IMR-90 (cell line): Measurements from ENCODE around the gene EPN1. TPM values are rescaled to one million over a fixed set of nuclear protein-coding genes. Genes with fewer than 3 reads are reported as not detected.

Experiments used
- ELK1 ChIP-seq: fragments of 150-350 bp; IDR thresholded peaks from 2 replicates; pipeline ENCODE4 v1.6.1; 2016; ENCODE audit warnings: low read depth, mild to moderate bottlenecking, low read length, moderate library complexity, borderline replicate concordance
- SMC3 ChIP-seq: fragments of 150-350 bp; IDR thresholded peaks from 2 replicates; pipeline ENCODE4 v1.6.1; 2016; ENCODE audit warnings: low read depth, mild to moderate bottlenecking, antibody characterized with exemption, low read length, moderate library complexity
- polyA plus RNA-seq, 3 experiments: library from polyadenylated mRNA; depleted of rRNA; stranded (reverse); fragments of >200 nt; gene quantifications; 2 replicates each; pipeline ENCODE4 v1.2.3, GENCODE V29; 2012; ENCODE audit warnings: low replicate concordance in 1 of 3
- total RNA-seq: library from RNA; depleted of rRNA; stranded (reverse); fragments of >200 nt; gene quantifications from 2 replicates; pipeline ENCODE4 v1.2.3, GENCODE V29; 2012

EPN1 gene
- total and polyA plus RNA-seq, 2 of the 4 experiments (the other 2 are of a cell fraction) = 19.0 to 122 TPM

GRCh38 chr19:55648585-55649267 lies 26.3 kb upstream of the EPN1 start (continued):
- TF ChIP-seq ELK1 (no peak), SMC3 (no peak)
